HG03521 (cell line): ENCODE data around the gene SYNE1.
"Not testable (repeated sequence)": the region's sequence is repeated elsewhere in the genome, so short reads cannot be mapped to it uniquely, and the experiment has no call there.

Source experiments
- ATAC-seq: cut with Tn5 transposase; IDR thresholded peaks from one replicate; pipeline ENCODE4 v1.9.1; 2021; ENCODE audit warnings: mild to moderate bottlenecking, moderate library complexity; ENCODE audit not compliant: unreplicated experiment

Gene SYNE1

GRCh38 chr6:152328200-152328599 lies 309.0 kb downstream of the SYNE1 start:
- ATAC-seq = not testable (repeated sequence)

GRCh38 chr6:152323376-152323775 lies 313.8 kb downstream of the SYNE1 start:
- ATAC-seq = no peak

- ATAC-seq = no peak
Measured at GRCh38 chr6:152318278-152318677, 318.9 kb downstream of the SYNE1 start.

GRCh38 chr6:152316024-152316423 lies 321.1 kb downstream of the SYNE1 start:
- ATAC-seq = no peak

GRCh38 chr6:152314483-152314832 lies 322.7 kb downstream of the SYNE1 start:
- no peak for ATAC-seq

GRCh38 chr6:152313542-152314482 lies 323.4 kb downstream of the SYNE1 start:
- no peak for ATAC-seq

- no peak for ATAC-seq
Measured at GRCh38 chr6:152312434-152312833, 324.7 kb downstream of the SYNE1 start.

GRCh38 chr6:152310371-152310954 lies 326.7 kb downstream of the SYNE1 start:
- no peak for ATAC-seq

- no peak for ATAC-seq
Measured at GRCh38 chr6:152309648-152310047, 327.5 kb downstream of the SYNE1 start.

- ATAC-seq = no peak
Measured at GRCh38 chr6:152309006-152309405, 328.2 kb downstream of the SYNE1 start.

- ATAC-seq = no peak
Measured at GRCh38 chr6:152308306-152308705, 328.9 kb downstream of the SYNE1 start.

- no peak for ATAC-seq
Measured at GRCh38 chr6:152305672-152306071, 331.5 kb downstream of the SYNE1 start.

GRCh38 chr6:152301765-152302568 lies 335.2 kb downstream of the SYNE1 start:
- peak; percentile 94 for ATAC-seq

GRCh38 chr6:152301021-152301764 lies 336.0 kb downstream of the SYNE1 start:
- peak; percentile 23 for ATAC-seq

GRCh38 chr6:152300517-152300916 lies 336.6 kb downstream of the SYNE1 start:
- no peak for ATAC-seq

- ATAC-seq = no peak
Measured at GRCh38 chr6:152298848-152299735, 338.1 kb downstream of the SYNE1 start.

GRCh38 chr6:152298055-152298647 lies 339.0 kb downstream of the SYNE1 start:
- no peak for ATAC-seq

GRCh38 chr6:152296648-152297376 lies 340.4 kb downstream of the SYNE1 start:
- ATAC-seq = no peak

- ATAC-seq = no peak
Measured at GRCh38 chr6:152295920-152296319, 341.2 kb downstream of the SYNE1 start.
